Cardiac fibroblast (primary cell): ENCODE measurements around the gene GLS.

Experiments
- DNase-seq, 2 donors: peaks; one replicate each; pipeline versions ENCODE4 v3.0.0 to v3.0.0-alpha.2; 2010; ENCODE audit warnings: low read depth in 2 of 2
- H3K4me3 ChIP-seq, 2 donors: replicated peaks in 1 of 2; 1 replicate in 1 of 2; 2 replicates in 1 of 2; pipeline ENCODE4 v1.5.1; 2011; ENCODE audit warnings: low read depth in 2 of 2, low read length in 2 of 2, mild to moderate bottlenecking in 2 of 2, moderate library complexity in 1 of 2
- TF ChIP-seq, protein P1 (sequence below): IDR thresholded peaks from one replicate; pipeline ENCODE4 v1.5.1; 2011; ENCODE audit warnings: low read depth, mild to moderate bottlenecking, low read length, inconsistent platforms

The GLS gene

DNA sequence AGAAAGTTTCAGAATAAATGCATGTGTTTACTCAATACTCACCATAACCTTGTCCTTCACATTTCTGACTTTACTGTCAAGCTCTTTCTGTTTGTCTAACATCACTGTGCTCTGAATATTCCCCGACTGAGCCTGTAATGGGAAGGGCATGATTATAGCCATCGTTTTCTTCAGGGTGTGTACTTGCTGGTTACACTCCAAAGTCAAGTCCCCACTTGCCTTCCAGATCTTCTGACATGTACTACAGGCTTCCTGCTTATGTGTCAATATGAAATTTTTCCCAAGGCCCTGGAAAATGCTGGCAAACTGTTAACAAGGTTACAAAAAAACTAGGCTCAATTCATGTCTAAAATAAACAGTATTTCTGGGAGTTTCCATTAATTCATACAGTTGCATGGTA is 120.4 kb downstream of the GLS start:
- no peak for DNase-seq
- TF ChIP-seq, protein P1, sequence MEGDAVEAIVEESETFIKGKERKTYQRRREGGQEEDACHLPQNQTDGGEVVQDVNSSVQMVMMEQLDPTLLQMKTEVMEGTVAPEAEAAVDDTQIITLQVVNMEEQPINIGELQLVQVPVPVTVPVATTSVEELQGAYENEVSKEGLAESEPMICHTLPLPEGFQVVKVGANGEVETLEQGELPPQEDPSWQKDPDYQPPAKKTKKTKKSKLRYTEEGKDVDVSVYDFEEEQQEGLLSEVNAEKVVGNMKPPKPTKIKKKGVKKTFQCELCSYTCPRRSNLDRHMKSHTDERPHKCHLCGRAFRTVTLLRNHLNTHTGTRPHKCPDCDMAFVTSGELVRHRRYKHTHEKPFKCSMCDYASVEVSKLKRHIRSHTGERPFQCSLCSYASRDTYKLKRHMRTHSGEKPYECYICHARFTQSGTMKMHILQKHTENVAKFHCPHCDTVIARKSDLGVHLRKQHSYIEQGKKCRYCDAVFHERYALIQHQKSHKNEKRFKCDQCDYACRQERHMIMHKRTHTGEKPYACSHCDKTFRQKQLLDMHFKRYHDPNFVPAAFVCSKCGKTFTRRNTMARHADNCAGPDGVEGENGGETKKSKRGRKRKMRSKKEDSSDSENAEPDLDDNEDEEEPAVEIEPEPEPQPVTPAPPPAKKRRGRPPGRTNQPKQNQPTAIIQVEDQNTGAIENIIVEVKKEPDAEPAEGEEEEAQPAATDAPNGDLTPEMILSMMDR: no peak
- no peak overlapping the region for H3K4me3 ChIP-seq

DNA sequence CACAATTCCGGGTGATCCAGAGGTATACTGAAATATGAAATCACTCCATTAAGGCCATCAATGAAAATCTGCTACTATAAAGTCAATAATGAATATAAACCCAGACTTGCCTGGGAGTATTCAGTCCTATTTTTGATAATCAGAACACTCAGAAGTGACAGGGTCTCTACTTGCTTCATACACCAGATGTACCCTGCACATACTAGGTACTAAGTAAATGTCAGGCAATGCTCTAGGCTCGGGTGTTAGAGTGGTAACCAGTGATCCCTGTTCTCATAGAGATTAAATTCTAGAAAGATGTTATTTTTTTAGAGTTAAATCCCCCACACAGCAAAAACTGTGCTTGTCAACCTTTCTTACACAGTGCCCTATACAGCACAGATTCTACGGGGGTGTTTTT is 121.0 kb downstream of the GLS start:
- no peak for DNase-seq
- TF ChIP-seq, protein P1: no peak
- H3K4me3 ChIP-seq: no peak overlapping the region

DNA sequence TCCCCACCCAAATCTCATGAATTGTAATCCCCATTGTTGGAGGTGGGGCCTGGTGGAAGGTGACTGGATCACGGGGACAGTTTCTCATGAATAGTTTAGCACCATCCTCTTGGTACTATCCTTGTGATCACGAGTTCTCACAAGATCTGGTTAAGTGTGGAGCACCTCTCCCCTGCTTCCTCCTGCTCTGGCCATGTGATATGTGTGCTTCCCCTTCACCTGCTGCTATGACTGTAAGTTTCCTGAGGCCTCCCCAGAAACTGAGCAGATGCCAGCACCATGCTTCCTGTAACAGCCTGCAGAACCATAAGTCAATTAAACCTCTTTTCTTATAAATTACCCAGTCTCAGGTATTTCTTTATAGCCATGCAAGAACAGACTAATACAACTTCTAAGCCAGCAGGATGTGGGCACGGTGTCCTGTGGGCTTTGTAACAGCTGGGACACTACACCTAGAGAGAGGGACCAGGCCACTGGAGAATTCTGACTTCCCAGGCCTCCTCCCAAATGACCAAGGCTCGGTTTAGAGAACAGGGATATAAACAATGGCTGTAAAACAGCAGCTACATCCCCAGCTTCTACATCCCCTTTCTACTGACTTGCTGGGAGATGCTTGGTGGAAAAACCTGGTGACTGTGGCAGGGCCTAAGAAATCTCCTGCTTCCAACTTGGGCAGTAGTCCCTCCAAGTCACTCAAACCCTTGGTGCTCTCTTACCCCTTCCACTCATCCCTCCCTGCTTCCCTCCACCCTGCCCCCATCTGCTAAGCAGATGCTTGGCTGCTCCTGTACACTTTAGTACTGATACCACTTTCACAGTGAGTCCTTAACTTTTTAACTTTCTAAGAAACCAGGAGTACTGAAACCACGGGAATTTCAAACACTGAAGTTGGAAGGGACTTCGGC is 123.0 kb downstream of the GLS start:
- DNase-seq: no peak
- TF ChIP-seq, protein P1: no peak
- H3K4me3 ChIP-seq: no peak overlapping the region

DNA sequence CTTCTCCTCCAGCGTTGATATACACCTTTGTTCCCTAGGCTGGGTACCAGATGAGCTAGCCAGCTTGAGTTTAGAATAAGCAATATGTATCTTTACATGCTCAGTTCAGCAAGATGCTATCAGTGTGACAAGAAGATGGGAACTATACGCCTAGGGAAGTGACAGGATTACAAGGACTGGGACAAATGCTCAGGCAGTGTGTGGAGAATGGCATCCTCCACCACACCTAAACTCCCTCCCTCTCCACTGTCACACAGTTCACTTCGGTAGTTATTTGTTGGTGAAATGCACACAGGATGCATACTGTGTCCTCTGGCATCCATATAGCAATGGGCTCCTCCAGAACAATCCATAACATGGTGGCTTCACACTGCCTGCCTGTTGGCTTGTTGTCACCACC is 125.7 kb downstream of the GLS start:
- no peak for DNase-seq
- no peak overlapping the region for H3K4me3 ChIP-seq
- TF ChIP-seq, protein P1: no peak

DNA sequence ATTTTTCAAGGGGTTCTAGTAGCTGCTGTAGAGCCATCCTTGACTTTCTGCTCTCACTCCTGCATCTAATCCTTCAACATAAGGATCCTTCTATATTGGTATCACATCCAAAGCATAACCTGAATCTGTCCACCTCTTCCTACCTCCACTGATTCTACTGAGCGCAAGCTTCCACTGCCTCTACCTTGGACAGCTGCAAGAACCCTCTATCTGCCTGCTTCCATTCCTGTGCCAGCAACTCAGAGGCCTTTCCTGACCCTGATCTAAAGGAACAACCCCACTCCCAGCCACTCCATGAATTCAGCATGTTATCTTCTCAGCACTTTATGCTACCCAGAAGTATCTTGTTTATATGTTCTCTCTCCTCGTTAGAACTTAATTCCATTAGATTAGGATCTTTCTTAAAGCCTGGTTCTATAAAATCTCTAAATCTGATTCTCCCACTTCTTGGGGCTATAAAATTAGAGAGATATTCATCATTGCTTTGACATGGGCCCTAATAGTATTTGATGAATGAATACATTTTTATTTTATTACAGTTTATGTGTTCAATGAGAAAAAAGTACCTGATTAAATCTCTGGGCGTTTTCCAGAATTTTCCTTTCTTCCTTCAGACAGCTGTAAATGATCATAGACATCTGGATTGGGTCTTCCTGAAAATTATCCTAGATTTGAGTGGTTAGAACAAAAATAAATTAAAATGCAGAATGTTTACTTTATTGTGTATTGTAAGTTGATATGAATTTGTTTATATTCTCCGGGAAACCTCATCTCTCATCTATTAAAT is 126.6 kb downstream of the GLS start:
- no peak for DNase-seq
- TF ChIP-seq, protein P1: no peak
- no peak overlapping the region for H3K4me3 ChIP-seq

DNA sequence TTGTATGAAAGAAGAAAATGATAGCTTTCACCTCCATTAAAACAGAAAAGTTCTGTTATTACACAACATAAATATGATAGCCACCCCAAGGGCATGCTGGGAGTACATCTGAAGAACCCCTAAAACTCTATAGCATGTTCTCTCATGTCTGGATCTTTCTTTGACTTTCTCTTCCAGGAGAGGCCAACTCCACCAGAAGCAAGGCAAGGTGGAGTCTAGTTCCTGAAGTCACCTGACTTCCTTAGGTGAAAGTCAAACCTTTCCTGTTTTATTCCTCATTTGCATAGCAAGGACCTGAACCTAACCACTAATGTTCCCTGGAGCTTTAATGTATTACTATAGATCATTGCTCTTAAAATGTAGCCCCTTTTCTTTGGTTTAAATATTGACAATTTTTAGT is 127.7 kb downstream of the GLS start:
- H3K4me3 ChIP-seq: no peak overlapping the region
- TF ChIP-seq, protein P1: no peak
- DNase-seq: no peak
